Natural killer cell treated with Interleukin-12 subunit alpha and Interleukin-12 subunit beta and Interleukin-15 and Interleukin-18, amount 100 ng/mL, for 72 hours (primary cell): ENCODE data around the gene C6orf89. TPM values are rescaled to one million over a fixed set of nuclear protein-coding genes. Genes with fewer than 3 reads are reported as not detected.

Experiments used
- ATAC-seq, 2 donors: fragments of 150-1000 bp; cut with Tn5 transposase in 1 of 2; sonication (Bioruptor Pico), chemical (Tn5 transposase) in 1 of 2; 2 replicates each; pipeline ENCODE4 v1.10.0; 2021
- DNase-seq: peaks from one replicate; pipeline ENCODE4 v3.0.0; 2022; ENCODE audit warnings: low spot score
- H3K27ac Mint-ChIP-seq, 2 donors: 1 replicate in 1 of 2; 2 replicates in 1 of 2; pipeline ENCODE4 v1.8.0; 2022; ENCODE audit warnings: mixed read lengths in 2 of 2, mild to moderate bottlenecking in 1 of 2, moderate library complexity in 1 of 2
- H3K27me3 Mint-ChIP-seq, 2 donors: 1 replicate in 1 of 2; 2 replicates in 1 of 2; pipeline ENCODE4 v1.8.0; 2022; ENCODE audit warnings: mixed read lengths in 2 of 2
- H3K36me3 Mint-ChIP-seq: one replicate; pipeline ENCODE4 v1.8.0; 2022; ENCODE audit warnings: mixed read lengths
- H3K4me1 Mint-ChIP-seq, 2 donors: 1 replicate in 1 of 2; 2 replicates in 1 of 2; pipeline ENCODE4 v1.8.0; 2022; ENCODE audit warnings: low read depth in 2 of 2, mixed read lengths in 2 of 2, mild to moderate bottlenecking in 1 of 2
- H3K4me3 Mint-ChIP-seq: one replicate; pipeline ENCODE4 v1.8.0; 2022; ENCODE audit warnings: mixed read lengths
- H3K9me3 Mint-ChIP-seq: 2 replicates; pipeline ENCODE4 v1.8.0; 2022; ENCODE audit warnings: mixed read lengths
- total RNA-seq, 2 donors: library from RNA; stranded (reverse); gene quantifications; one replicate each; pipeline ENCODE4 v1.2.3, GENCODE V29; 2022

C6orf89 gene
- total RNA-seq, 2 donors from 2014 or later = 40.4 to 44.4 TPM

GRCh38 chr6:36958775-36959554 is 73.2 kb downstream of the C6orf89 start:
- no peaks in the 10 kb centered on the region for H3K9me3 Mint-ChIP-seq
- ATAC-seq (no peak), DNase-seq (no peak)
- H3K36me3 Mint-ChIP-seq = no peaks in the 10 kb centered on the region
- H3K4me1 Mint-ChIP-seq = peaks cover 30 to 38% of the 10 kb centered on the region in 2 donors
- peaks cover 4 to 31% of the 10 kb centered on the region in 2 donors for H3K27me3 Mint-ChIP-seq
- no peak overlapping the region for H3K27ac Mint-ChIP-seq
- H3K4me3 Mint-ChIP-seq = no peak overlapping the region

GRCh38 chr6:36959555-36960250 is 74.0 kb downstream of the C6orf89 start:
- ATAC-seq = no peak
- no peak for DNase-seq
- Mint-ChIP-seq H3K27ac (no peak overlapping the region), H3K27me3 (peaks cover 0 to 26% of the 10 kb centered on the region in 2 donors), H3K4me1 (peaks cover 22 to 33% of the 10 kb centered on the region in 2 donors), H3K9me3 (no peaks in the 10 kb centered on the region), H3K36me3 (no peaks in the 10 kb centered on the region), H3K4me3 (no peak overlapping the region)

GRCh38 chr6:36961441-36962435 is 76.0 kb downstream of the C6orf89 start:
- no peaks in the 10 kb centered on the region for H3K36me3 Mint-ChIP-seq
- peaks cover 10 to 22% of the 10 kb centered on the region in 2 donors for H3K4me1 Mint-ChIP-seq
- DNase-seq (no peak), ATAC-seq (no peak)
- no peaks in the 10 kb centered on the region for H3K9me3 Mint-ChIP-seq
- peaks cover 0 to 12% of the 10 kb centered on the region in 2 donors for H3K27me3 Mint-ChIP-seq
- no peak overlapping the region for H3K27ac Mint-ChIP-seq
- H3K4me3 Mint-ChIP-seq = no peak overlapping the region

GRCh38 chr6:36962874-36963273 is 77.1 kb downstream of the C6orf89 start:
- peaks cover 10 to 20% of the 10 kb centered on the region in 2 donors for H3K4me1 Mint-ChIP-seq
- H3K27me3 Mint-ChIP-seq = peaks cover 0 to 7% of the 10 kb centered on the region in 2 donors
- no peaks in the 10 kb centered on the region for H3K9me3 Mint-ChIP-seq
- H3K27ac Mint-ChIP-seq = peak overlapping the region in 1 of 2 donors; percentile 80
- peak; percentile 43 to 78 for ATAC-seq
- no peaks in the 10 kb centered on the region for H3K36me3 Mint-ChIP-seq
- H3K4me3 Mint-ChIP-seq = no peak overlapping the region
- DNase-seq = peak; percentile 81

- Mint-ChIP-seq H3K27ac (peak overlapping the region in 1 of 2 donors; percentile 80), H3K27me3 (peaks cover 0 to 7% of the 10 kb centered on the region in 2 donors), H3K4me3 (no peak overlapping the region), H3K36me3 (peaks cover 2% of the 10 kb centered on the region), H3K9me3 (no peaks in the 10 kb centered on the region), H3K4me1 (peaks cover 10 to 21% of the 10 kb centered on the region in 2 donors)
- ATAC-seq (peak; percentile 5 to 22), DNase-seq (no peak)
Measured at GRCh38 chr6:36963451-36964290, 77.9 kb downstream of the C6orf89 start.

DNA sequence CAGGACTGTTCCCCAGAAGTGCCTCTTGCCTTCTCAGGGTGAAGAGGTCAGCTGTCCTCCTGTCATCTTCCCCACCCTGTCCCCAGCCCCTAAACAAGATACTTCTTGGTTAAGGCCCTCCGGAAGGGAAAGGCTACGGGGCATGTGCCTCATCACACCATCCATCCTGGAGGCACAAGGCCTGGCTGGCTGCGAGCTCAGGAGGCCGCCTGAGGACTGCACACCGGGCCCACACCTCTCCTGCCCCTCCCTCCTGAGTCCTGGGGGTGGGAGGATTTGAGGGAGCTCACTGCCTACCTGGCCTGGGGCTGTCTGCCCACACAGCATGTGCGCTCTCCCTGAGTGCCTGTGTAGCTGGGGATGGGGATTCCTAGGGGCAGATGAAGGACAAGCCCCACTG is 78.6 kb downstream of the C6orf89 start:
- no peak overlapping the region for H3K4me3 Mint-ChIP-seq
- H3K4me1 Mint-ChIP-seq = peaks cover 10 to 22% of the 10 kb centered on the region in 2 donors
- peak overlapping the region in 1 of 2 donors; percentile 45 for H3K27ac Mint-ChIP-seq
- no peak for DNase-seq
- H3K9me3 Mint-ChIP-seq = no peaks in the 10 kb centered on the region
- peaks cover 0 to 7% of the 10 kb centered on the region in 2 donors for H3K27me3 Mint-ChIP-seq
- peaks cover 4% of the 10 kb centered on the region for H3K36me3 Mint-ChIP-seq
- ATAC-seq = no peak

GRCh38 chr6:36964908-36965307 is 79.2 kb downstream of the C6orf89 start:
- Mint-ChIP-seq H3K4me1 (peaks cover 10 to 22% of the 10 kb centered on the region in 2 donors), H3K9me3 (no peaks in the 10 kb centered on the region), H3K36me3 (peaks cover 8% of the 10 kb centered on the region), H3K27ac (peak overlapping the region in 1 of 2 donors; percentile 45), H3K4me3 (no peak overlapping the region), H3K27me3 (peaks cover 0 to 7% of the 10 kb centered on the region in 2 donors)
- ATAC-seq (no peak), DNase-seq (no peak)

GRCh38 chr6:36967301-36967700 is 81.5 kb downstream of the C6orf89 start:
- peaks cover 8% of the 10 kb centered on the region for H3K36me3 Mint-ChIP-seq
- DNase-seq (no peak), ATAC-seq (no peak)
- no peaks in the 10 kb centered on the region for H3K27me3 Mint-ChIP-seq
- H3K9me3 Mint-ChIP-seq = no peaks in the 10 kb centered on the region
- H3K27ac Mint-ChIP-seq = no peak overlapping the region
- H3K4me3 Mint-ChIP-seq = no peak overlapping the region
- peaks cover 10 to 20% of the 10 kb centered on the region in 2 donors for H3K4me1 Mint-ChIP-seq

- Mint-ChIP-seq H3K27me3 (no peaks in the 10 kb centered on the region), H3K36me3 (peaks cover 8% of the 10 kb centered on the region), H3K4me3 (no peak overlapping the region), H3K4me1 (peaks cover 9 to 18% of the 10 kb centered on the region in 2 donors), H3K27ac (no peak overlapping the region), H3K9me3 (no peaks in the 10 kb centered on the region)
- no peak for ATAC-seq
- DNase-seq = no peak
Measured at GRCh38 chr6:36967757-36968156, 82.0 kb downstream of the C6orf89 start.

DNA sequence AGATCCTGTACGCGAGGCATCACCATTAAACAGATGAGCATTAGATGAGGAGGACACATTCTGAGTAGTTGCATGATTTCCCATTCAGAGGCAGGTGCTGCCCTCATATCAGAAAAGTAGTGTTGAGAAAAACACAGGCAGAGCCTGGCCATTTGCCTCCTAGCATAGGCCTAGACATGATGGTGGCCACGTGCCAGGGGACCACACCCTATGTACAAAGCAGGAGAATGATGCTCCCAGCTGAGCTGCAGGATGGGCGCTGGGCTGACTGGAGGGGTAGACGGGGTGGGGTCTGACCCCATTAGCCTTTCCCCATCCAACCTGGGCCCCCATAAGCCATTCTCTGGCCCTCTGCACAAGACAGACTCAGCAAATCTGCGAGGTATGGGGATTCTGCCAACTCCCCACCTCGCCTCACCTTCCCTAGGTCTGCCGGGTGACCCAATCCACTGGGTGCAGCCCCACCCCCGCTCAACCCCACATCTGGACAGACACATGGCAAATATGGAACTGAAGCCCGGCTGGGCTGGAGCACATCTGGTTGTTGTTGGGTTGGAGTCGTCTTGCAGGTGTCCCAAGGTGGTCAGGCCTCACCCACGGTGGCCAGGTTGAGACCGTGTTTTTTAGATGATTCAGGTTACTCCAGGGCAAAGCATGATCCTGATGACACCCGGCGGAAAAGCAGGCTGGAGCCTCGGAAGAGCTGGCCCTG is 82.7 kb downstream of the C6orf89 start:
- ATAC-seq (no peak), DNase-seq (peak; percentile 63)
- Mint-ChIP-seq H3K27ac (no peak overlapping the region), H3K36me3 (peaks cover 8% of the 10 kb centered on the region), H3K27me3 (no peaks in the 10 kb centered on the region), H3K9me3 (no peaks in the 10 kb centered on the region), H3K4me1 (peaks cover 2 to 11% of the 10 kb centered on the region in 2 donors), H3K4me3 (no peak overlapping the region)

DNA sequence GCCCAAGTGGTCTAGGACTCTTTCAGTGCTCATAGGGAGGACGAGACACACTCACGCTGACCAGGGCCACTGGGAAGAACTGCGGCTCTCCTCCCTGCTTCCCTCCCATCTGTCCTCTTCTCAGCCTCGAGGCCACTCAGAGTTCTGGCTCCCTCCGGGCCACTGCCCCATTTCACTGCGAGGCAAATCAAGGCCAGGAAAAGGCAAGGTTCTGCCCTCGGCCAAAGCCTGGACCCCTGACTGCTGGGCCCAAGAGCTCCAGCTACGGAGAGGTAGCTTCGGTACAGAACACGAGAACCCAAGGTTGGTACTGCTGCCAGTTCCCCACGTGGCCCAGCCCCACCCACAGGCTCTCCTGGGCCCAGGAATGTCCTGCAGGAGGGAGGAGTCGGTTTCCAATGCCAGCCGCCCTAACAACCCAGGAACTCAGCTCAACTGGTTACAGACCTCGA is 83.5 kb downstream of the C6orf89 start:
- Mint-ChIP-seq H3K27me3 (no peaks in the 10 kb centered on the region), H3K9me3 (no peaks in the 10 kb centered on the region), H3K36me3 (peaks cover 8% of the 10 kb centered on the region), H3K4me1 (peaks cover 0 to 6% of the 10 kb centered on the region in 2 donors), H3K27ac (no peak overlapping the region), H3K4me3 (no peak overlapping the region)
- ATAC-seq (no peak), DNase-seq (no peak)
